Measurements from ENCODE around the gene MYLK. TPM values are rescaled to one million over a fixed set of nuclear protein-coding genes. Genes with fewer than 3 reads are reported as not detected.

Gene MYLK
- polyA plus RNA-seq, 1 donor (not counting 4 experiments of a cell fraction or from before 2014, with no cell fraction given) = 7.8 TPM

DNA sequence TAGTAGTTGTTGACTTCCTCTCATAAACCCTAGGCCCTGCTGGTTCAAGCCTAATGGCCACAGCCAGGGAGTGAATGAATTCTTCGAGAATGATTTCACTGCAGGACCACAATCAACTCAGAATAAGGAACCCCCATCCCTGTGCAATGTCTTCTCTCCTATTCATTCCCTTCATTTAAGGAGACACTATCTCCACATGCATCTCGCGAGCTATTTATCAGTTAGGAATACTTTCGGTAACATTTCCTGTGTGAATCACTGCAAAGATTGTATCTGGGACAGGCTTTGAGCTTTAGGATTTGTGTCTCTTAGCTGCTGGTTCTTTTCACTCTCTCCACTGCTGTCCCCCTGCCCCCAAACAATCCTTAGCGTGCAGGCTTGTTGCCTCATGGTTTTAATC is 94.4 kb downstream of the MYLK start:
- no peak overlapping the region for H3K9ac ChIP-seq (ENCODE audit: control insufficient read depth, extremely low read depth, insufficient read depth, low read length)
- no peak overlapping the region for H3K4me2 ChIP-seq (ENCODE audit: control insufficient read depth, extremely low read depth, insufficient read depth, low read depth, low read length)
- TF ChIP-seq, protein P1, sequence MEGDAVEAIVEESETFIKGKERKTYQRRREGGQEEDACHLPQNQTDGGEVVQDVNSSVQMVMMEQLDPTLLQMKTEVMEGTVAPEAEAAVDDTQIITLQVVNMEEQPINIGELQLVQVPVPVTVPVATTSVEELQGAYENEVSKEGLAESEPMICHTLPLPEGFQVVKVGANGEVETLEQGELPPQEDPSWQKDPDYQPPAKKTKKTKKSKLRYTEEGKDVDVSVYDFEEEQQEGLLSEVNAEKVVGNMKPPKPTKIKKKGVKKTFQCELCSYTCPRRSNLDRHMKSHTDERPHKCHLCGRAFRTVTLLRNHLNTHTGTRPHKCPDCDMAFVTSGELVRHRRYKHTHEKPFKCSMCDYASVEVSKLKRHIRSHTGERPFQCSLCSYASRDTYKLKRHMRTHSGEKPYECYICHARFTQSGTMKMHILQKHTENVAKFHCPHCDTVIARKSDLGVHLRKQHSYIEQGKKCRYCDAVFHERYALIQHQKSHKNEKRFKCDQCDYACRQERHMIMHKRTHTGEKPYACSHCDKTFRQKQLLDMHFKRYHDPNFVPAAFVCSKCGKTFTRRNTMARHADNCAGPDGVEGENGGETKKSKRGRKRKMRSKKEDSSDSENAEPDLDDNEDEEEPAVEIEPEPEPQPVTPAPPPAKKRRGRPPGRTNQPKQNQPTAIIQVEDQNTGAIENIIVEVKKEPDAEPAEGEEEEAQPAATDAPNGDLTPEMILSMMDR (optimal IDR thresholded peaks at IDR 0.05 in 1 of 3, IDR thresholded peaks at IDR 0.05 in 1 of 3, conservative IDR thresholded peaks at IDR 0.05 in 1 of 3; ENCODE audit: extremely low read depth in 1 of 3, insufficient read depth in 2 of 3, low read length in 3 of 3) = no peak
- no peak for TF ChIP-seq EZH2 (IDR thresholded peaks at IDR 0.05; ENCODE audit: low read length)
- no peak overlapping the region for H3K4me3 ChIP-seq (ENCODE audit: control insufficient read depth in 2 of 3, extremely low read depth in 1 of 3, insufficient read depth in 2 of 3, low read depth in 1 of 3, low read length in 3 of 3)
- DNase-seq (ENCODE audit: low read depth, low spot score) (no peak), FAIRE-seq (no peak)
- H3K27ac ChIP-seq (ENCODE audit: control insufficient read depth, insufficient read depth, low read length) = no peak overlapping the region
- H2AFZ ChIP-seq (ENCODE audit: control insufficient read depth, low read length) = no peak overlapping the region
- H3K9me1 ChIP-seq (ENCODE audit: control insufficient read depth, extremely low read depth, insufficient read depth, low read length) = no peaks in the 10 kb centered on the region
- H3K36me3 ChIP-seq (ENCODE audit: control insufficient read depth in 2 of 2, extremely low read depth in 1 of 2, insufficient read depth in 2 of 2, low read length in 2 of 2) = no peaks in the 10 kb centered on the region
- H4K20me1 ChIP-seq (ENCODE audit: control insufficient read depth, extremely low read depth, insufficient read depth, low read length) = no peaks in the 10 kb centered on the region
- peaks cover 19% of the 10 kb centered on the region for H3K4me1 ChIP-seq (ENCODE audit: control insufficient read depth, extremely low read depth, insufficient read depth, low read length)
- dilution Hi-C loops (cut with MboI; ENCODE audit: extremely low pct_ligation_motif_present, low sequenced_read_pairs) = no loop called here
- no peaks in the 10 kb centered on the region for H3K79me2 ChIP-seq (ENCODE audit: control insufficient read depth, insufficient read depth, low read length)
- no peaks in the 10 kb centered on the region for H3K9me3 ChIP-seq (ENCODE audit: control insufficient read depth, low read depth, low read length)
- H3K27me3 ChIP-seq (ENCODE audit: control insufficient read depth, extremely low read depth, insufficient read depth, low read length) = no peaks in the 10 kb centered on the region

DNA sequence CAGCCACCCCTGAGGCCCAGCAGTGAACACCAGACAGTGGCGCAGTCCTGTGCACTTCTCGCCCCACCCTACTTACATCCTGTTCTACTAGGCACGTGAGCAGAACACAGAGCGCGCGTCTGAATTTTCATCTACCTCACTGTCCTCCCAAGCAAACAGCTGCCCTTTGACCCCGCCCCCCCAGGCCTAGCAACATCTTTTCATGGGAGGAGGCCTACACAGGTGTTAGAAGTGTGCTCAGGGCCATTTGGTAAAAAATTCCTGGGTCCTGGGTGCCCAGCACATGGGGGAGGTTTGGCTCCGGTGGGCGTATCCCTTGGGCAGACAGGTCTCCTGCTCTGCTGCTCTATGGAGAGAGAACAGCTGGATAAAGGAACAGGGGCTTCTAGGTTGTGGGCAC is 95.0 kb downstream of the MYLK start:
- Histone ChIP-seq H3K4me1 (ENCODE audit: control insufficient read depth, extremely low read depth, insufficient read depth, low read length) (peaks cover 19% of the 10 kb centered on the region), H3K9me1 (ENCODE audit: control insufficient read depth, extremely low read depth, insufficient read depth, low read length) (no peaks in the 10 kb centered on the region), H3K4me3 (ENCODE audit: control insufficient read depth in 2 of 3, extremely low read depth in 1 of 3, insufficient read depth in 2 of 3, low read depth in 1 of 3, low read length in 3 of 3) (no peak overlapping the region), H3K79me2 (ENCODE audit: control insufficient read depth, insufficient read depth, low read length) (no peaks in the 10 kb centered on the region), H3K9me3 (ENCODE audit: control insufficient read depth, low read depth, low read length) (no peaks in the 10 kb centered on the region), H2AFZ (ENCODE audit: control insufficient read depth, low read length) (no peak overlapping the region), H3K36me3 (ENCODE audit: control insufficient read depth in 2 of 2, extremely low read depth in 1 of 2, insufficient read depth in 2 of 2, low read length in 2 of 2) (no peaks in the 10 kb centered on the region), H3K9ac (ENCODE audit: control insufficient read depth, extremely low read depth, insufficient read depth, low read length) (no peak overlapping the region), H3K27me3 (ENCODE audit: control insufficient read depth, extremely low read depth, insufficient read depth, low read length) (no peaks in the 10 kb centered on the region), H3K4me2 (ENCODE audit: control insufficient read depth, extremely low read depth, insufficient read depth, low read depth, low read length) (no peak overlapping the region), H4K20me1 (ENCODE audit: control insufficient read depth, extremely low read depth, insufficient read depth, low read length) (no peaks in the 10 kb centered on the region), H3K27ac (ENCODE audit: control insufficient read depth, insufficient read depth, low read length) (no peak overlapping the region)
- TF ChIP-seq, protein P1 (optimal IDR thresholded peaks at IDR 0.05 in 1 of 3, IDR thresholded peaks at IDR 0.05 in 1 of 3, conservative IDR thresholded peaks at IDR 0.05 in 1 of 3; ENCODE audit: extremely low read depth in 1 of 3, insufficient read depth in 2 of 3, low read length in 3 of 3) = no peak
- TF ChIP-seq EZH2 (IDR thresholded peaks at IDR 0.05; ENCODE audit: low read length) = no peak
- FAIRE-seq = no peak
- dilution Hi-C loops (cut with MboI; ENCODE audit: extremely low pct_ligation_motif_present, low sequenced_read_pairs) = no loop called here
- DNase-seq (ENCODE audit: low read depth, low spot score) = no peak

Data from keratinocyte (primary cell).